Activated naive CD8-positive, alpha-beta T cell treated with anti-CD3 and anti-CD28 coated beads, Interleukin-2, amount 10 ng/mL, durations not matched to agents 7 days and 5 days (primary cell): ENCODE data around the gene RNF141. TPM values are rescaled to one million over a fixed set of nuclear protein-coding genes. Genes with fewer than 3 reads are reported as not detected.

Experiments used
- ATAC-seq: fragments of 150-1000 bp; cut with Tn5 transposase; one replicate; pipeline ENCODE4 v1.10.0; 2021; ENCODE audit warnings: low read depth, moderate library complexity
- POLR2A ChIA-PET: fragments of 350-600 bp; sonication (Branson Sonifier 250); formaldehyde crosslinking; loops from one replicate; lab custom pipeline; 2021; ENCODE audit warnings: antibody characterized with exemption; lab: Charles Lee
- DNase-seq: peaks from one replicate; pipeline ENCODE4 v3.0.0; 2021
- H3K27ac Mint-ChIP-seq: one replicate; pipeline ENCODE4 v1.8.0; 2022; ENCODE audit warnings: mild to moderate bottlenecking, mixed read lengths
- H3K27me3 Mint-ChIP-seq: one replicate; pipeline ENCODE4 v1.8.0; 2022; ENCODE audit warnings: mild to moderate bottlenecking, moderate library complexity, mixed read lengths
- H3K36me3 Mint-ChIP-seq: one replicate; pipeline ENCODE4 v1.8.0; 2021; ENCODE audit warnings: mild to moderate bottlenecking, mixed read lengths
- H3K4me1 Mint-ChIP-seq: one replicate; pipeline ENCODE4 v1.8.0; 2021; ENCODE audit warnings: mixed read lengths
- H3K4me3 Mint-ChIP-seq: one replicate; pipeline ENCODE4 v1.8.0; 2022; ENCODE audit warnings: mild to moderate bottlenecking, moderate library complexity, mixed read lengths
- H3K9me3 Mint-ChIP-seq: one replicate; pipeline ENCODE4 v1.8.0; 2021; ENCODE audit warnings: mixed read lengths
- total RNA-seq, 2 experiments: library from RNA; stranded (reverse); gene quantifications; one replicate each; pipeline ENCODE4 v1.2.3, GENCODE V29; 2021

Gene RNF141
- total RNA-seq, 2 experiments from 2014 or later: 13.6 to 13.8 TPM

DNA sequence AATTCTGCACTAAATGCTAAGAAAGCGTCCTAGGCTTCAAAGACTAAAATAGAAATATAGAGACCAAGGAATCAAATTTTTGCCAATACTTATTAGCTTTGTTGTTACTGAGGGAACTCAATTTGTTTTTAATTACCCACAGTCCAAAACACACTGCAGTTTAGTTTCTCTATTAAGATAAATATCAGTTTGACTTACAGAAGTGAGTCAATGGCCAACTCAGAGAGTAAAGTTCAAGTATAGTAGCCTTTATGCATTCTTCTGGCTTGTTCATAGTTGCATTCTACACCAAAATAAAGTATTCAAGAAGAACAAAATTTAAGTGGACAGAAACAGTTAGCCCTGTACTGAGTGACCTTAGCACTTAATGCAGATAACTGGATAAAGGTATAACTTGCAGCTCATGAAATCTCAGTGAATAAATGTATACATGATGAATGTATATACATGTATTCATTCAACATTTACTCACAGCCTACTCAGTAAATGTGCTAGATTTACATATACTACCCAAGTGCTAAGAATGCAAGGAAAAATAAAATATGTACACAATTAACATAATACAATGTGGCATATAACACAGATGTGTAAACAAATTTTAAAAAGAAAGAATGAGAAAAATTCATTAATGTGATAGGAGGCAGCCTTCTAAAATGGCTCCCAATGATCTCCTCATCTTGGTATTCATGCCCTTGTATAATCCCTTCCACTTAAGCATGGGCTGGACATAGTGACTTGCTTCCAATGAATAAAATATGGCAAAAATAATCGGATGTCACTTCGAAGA is 9.7 kb upstream of the RNF141 start:
- ATAC-seq: no peak
- H3K27ac Mint-ChIP-seq: no peak overlapping the region
- no peak overlapping the region for H3K4me3 Mint-ChIP-seq
- POLR2A ChIA-PET: no interaction called here
- H3K27me3 Mint-ChIP-seq: peaks cover 24% of the 10 kb centered on the region
- H3K36me3 Mint-ChIP-seq: no peaks in the 10 kb centered on the region
- DNase-seq: no peak
- no peaks in the 10 kb centered on the region for H3K4me1 Mint-ChIP-seq
- H3K9me3 Mint-ChIP-seq: peaks cover 3% of the 10 kb centered on the region

- H3K27me3 Mint-ChIP-seq: peaks cover 10% of the 10 kb centered on the region
- no peak overlapping the region for H3K4me3 Mint-ChIP-seq
- DNase-seq: no peak
- peaks cover 2% of the 10 kb centered on the region for H3K36me3 Mint-ChIP-seq
- no peak for ATAC-seq
- H3K27ac Mint-ChIP-seq: no peak overlapping the region
- peaks cover 9% of the 10 kb centered on the region for H3K4me1 Mint-ChIP-seq
- POLR2A ChIA-PET: no interaction called here
- H3K9me3 Mint-ChIP-seq: peaks cover 7% of the 10 kb centered on the region
Observed at GRCh38 chr11:10544491-10545465, 3.8 kb upstream of the RNF141 start.

DNA sequence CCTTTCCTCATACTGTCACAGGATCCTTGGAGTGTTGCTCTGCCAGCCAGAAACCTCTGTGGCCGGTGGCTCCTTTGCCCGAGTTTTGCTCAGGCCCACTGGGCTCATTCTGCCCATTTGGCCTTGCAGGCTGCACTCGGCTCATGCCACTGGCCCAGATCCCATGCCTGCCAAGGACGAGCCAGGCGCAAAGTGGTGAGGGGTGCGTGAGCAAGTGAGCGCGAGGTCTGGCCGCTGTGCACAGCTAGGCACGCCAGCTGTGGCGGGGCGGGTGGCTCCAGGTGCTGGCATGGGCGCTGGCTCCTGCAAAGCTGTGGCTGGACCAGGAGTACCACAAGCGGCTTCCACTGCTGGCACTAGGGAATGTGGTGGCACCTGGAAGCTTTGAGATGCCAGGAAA is 2.8 kb upstream of the RNF141 start:
- POLR2A ChIA-PET: no interaction called here
- ATAC-seq: no peak

DNA sequence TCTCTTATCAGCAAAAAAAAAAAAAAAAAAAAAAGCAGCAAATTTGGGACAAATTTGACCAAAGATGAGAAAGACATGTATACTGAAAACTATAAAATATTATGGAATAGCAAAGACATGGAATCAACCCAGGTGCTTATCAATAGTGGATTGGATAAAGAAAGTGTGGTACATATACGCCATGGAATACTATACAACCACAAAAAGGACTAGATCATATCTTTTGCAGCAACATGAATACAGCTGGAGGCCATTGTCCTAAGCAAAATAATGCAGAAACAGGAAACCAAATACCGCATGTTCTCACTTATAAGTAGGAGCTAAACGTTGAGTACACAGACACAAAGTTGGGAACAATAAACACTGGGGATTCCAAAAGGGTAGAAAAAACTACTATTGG is 1.8 kb upstream of the RNF141 start:
- peaks cover 8% of the 10 kb centered on the region for H3K27me3 Mint-ChIP-seq
- H3K27ac Mint-ChIP-seq: no peak overlapping the region
- POLR2A ChIA-PET: no interaction called here
- H3K4me3 Mint-ChIP-seq: no peak overlapping the region
- DNase-seq (no peak), ATAC-seq (no peak)
- H3K36me3 Mint-ChIP-seq: peaks cover 2% of the 10 kb centered on the region
- peaks cover 14% of the 10 kb centered on the region for H3K4me1 Mint-ChIP-seq
- H3K9me3 Mint-ChIP-seq: peaks cover 7% of the 10 kb centered on the region

More for the DNA sequence above, 2.8 kb upstream of the RNF141 start:
- DNase-seq: no peak
- H3K27me3 Mint-ChIP-seq: peaks cover 8% of the 10 kb centered on the region
- peaks cover 2% of the 10 kb centered on the region for H3K36me3 Mint-ChIP-seq
- peaks cover 11% of the 10 kb centered on the region for H3K4me1 Mint-ChIP-seq
- no peak overlapping the region for H3K27ac Mint-ChIP-seq
- peaks cover 7% of the 10 kb centered on the region for H3K9me3 Mint-ChIP-seq
- no peak overlapping the region for H3K4me3 Mint-ChIP-seq

DNA sequence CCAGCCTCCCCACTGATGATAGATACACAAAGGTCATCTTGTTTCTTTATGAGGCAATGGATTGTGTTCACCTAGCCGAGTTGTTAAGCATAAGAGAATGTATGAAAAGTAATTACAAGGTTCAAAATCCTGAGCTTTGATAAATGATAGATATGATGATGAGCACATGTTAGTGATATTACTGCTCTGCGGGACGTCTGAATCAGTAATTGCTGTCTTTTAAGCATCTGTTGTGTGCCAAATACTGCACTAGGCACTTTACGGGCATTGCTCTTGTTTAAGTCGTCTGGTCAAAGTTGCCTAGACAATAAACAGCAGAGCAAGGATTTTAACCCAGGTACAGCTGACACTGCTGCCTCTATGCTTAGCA is 559 bp upstream of the RNF141 start:
- ATAC-seq: no peak
- POLR2A ChIA-PET: interaction anchor here (0.6 to 2.5 kb wide), 7 partner anchors 10 to 90 kb away, joined by 3 to 22 read pairs (median 5); no protein-coding TSS in a partner anchor
- Mint-ChIP-seq H3K4me1 (peaks cover 14% of the 10 kb centered on the region), H3K27me3 (peaks cover 6% of the 10 kb centered on the region), H3K27ac (peak overlapping the region; percentile 70), H3K9me3 (peaks cover 7% of the 10 kb centered on the region), H3K36me3 (peaks cover 2% of the 10 kb centered on the region), H3K4me3 (peak overlapping the region; percentile 90)
- DNase-seq: no peak

DNA sequence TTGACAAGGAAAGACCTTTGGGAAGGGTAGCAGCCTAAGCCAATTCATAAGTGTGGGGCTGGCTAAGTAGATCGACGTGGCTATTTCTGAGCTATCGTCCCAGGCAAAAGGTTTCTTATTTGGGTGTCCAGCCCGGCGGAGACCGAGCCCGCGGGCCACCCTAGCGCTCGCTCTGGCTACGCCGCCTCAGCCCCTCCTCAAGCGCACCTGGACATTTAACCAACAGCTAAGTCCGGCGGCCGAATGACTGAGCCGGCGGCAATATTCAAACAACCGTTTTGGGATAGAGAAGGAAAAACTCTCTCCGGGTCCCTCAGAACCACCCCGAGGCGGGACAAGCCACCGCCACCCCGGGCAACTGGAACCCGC is 457 bp downstream of the RNF141 start:
- POLR2A ChIA-PET: interaction anchor here (1.0 to 2.5 kb wide), 9 partner anchors 9 to 127 kb away, joined by 3 to 22 read pairs (median 4); no protein-coding TSS in a partner anchor
- Mint-ChIP-seq H3K27me3 (peaks cover 2% of the 10 kb centered on the region), H3K4me1 (peaks cover 20% of the 10 kb centered on the region), H3K4me3 (peak overlapping the region; percentile 90), H3K36me3 (peaks cover 2% of the 10 kb centered on the region), H3K9me3 (peaks cover 7% of the 10 kb centered on the region), H3K27ac (peak overlapping the region; percentile 75)
- DNase-seq (no peak), ATAC-seq (peak; percentile 14)

GRCh38 chr11:10539339-10539738 is 1.6 kb downstream of the RNF141 start:
- Mint-ChIP-seq H3K27ac (no peak overlapping the region), H3K4me3 (peak overlapping the region; percentile 90), H3K4me1 (peaks cover 20% of the 10 kb centered on the region), H3K9me3 (peaks cover 6% of the 10 kb centered on the region), H3K27me3 (peaks cover 2% of the 10 kb centered on the region), H3K36me3 (peaks cover 2% of the 10 kb centered on the region)
- no peak for ATAC-seq
- POLR2A ChIA-PET: interaction anchor here (0.7 to 2.5 kb wide), 4 partner anchors 12 to 126 kb away, joined by 3 to 22 read pairs (median 4); no protein-coding TSS in a partner anchor
- DNase-seq: no peak

DNA sequence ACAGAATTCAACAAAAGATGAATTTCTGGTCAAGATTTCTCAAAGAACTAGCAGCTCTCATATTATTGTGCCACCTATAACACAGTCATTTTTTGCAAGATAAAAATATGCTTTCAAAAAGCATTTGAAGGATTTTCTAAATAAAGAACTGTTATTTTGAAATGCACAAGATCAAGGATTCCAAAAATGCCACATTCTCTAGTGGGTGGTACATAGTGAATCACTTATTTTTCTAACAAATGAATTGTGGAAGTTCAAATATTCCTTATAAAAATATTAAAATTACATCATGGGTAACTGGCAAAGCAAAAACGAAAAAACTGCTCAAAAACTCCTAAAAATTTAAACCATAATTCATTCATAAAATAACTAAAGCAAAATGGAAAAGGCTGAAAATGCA is 2.1 kb downstream of the RNF141 start:
- Mint-ChIP-seq H3K27me3 (peaks cover 2% of the 10 kb centered on the region), H3K4me3 (no peak overlapping the region), H3K36me3 (peaks cover under 1% of the 10 kb centered on the region), H3K9me3 (peaks cover 3% of the 10 kb centered on the region), H3K27ac (no peak overlapping the region), H3K4me1 (peaks cover 20% of the 10 kb centered on the region)
- ATAC-seq: no peak
- DNase-seq: no peak
- POLR2A ChIA-PET: no interaction called here

DNA sequence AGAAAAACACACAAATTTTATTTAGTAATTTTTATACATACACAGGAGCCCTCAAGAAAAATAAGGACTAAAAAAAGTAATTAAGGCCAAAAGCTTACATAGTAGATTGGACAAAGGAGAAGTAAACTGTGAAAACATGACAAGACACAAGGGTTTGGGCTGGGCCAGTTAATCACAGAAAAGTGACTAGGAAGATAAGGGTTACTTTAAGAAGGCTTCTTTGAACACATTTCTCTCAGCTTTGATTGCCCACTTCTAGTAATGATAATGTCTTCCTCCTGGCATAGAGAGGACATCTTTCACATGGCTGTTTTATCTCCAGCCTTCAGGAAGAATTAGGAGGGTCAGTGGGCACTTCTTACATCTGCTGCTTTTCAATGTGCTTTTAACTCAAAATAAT is 3.4 kb downstream of the RNF141 start:
- no peak overlapping the region for H3K4me3 Mint-ChIP-seq
- POLR2A ChIA-PET: interaction anchor here (0.6 kb wide), 1 partner anchor 132 kb away, joined by 4 read pairs; no protein-coding TSS in a partner anchor
- no peak overlapping the region for H3K27ac Mint-ChIP-seq
- peaks cover 20% of the 10 kb centered on the region for H3K4me1 Mint-ChIP-seq
- no peaks in the 10 kb centered on the region for H3K27me3 Mint-ChIP-seq
- DNase-seq: no peak
- ATAC-seq: no peak
- H3K9me3 Mint-ChIP-seq: no peaks in the 10 kb centered on the region
- peaks cover 5% of the 10 kb centered on the region for H3K36me3 Mint-ChIP-seq

- DNase-seq (no peak), ATAC-seq (no peak)
- Mint-ChIP-seq H3K4me3 (no peak overlapping the region), H3K27me3 (no peaks in the 10 kb centered on the region), H3K4me1 (peaks cover 9% of the 10 kb centered on the region), H3K9me3 (no peaks in the 10 kb centered on the region), H3K36me3 (peaks cover 5% of the 10 kb centered on the region), H3K27ac (no peak overlapping the region)
- POLR2A ChIA-PET: no interaction called here
Observed at GRCh38 chr11:10534316-10534715, 6.7 kb downstream of the RNF141 start.

- H3K4me3 Mint-ChIP-seq: no peak overlapping the region
- H3K36me3 Mint-ChIP-seq: peaks cover 5% of the 10 kb centered on the region
- ATAC-seq (no peak), DNase-seq (no peak)
- H3K27ac Mint-ChIP-seq: no peak overlapping the region
- peaks cover 9% of the 10 kb centered on the region for H3K4me1 Mint-ChIP-seq
- H3K27me3 Mint-ChIP-seq: no peaks in the 10 kb centered on the region
- no peaks in the 10 kb centered on the region for H3K9me3 Mint-ChIP-seq
- POLR2A ChIA-PET: no interaction called here
Observed at GRCh38 chr11:10533323-10533722, 7.7 kb downstream of the RNF141 start.

DNA sequence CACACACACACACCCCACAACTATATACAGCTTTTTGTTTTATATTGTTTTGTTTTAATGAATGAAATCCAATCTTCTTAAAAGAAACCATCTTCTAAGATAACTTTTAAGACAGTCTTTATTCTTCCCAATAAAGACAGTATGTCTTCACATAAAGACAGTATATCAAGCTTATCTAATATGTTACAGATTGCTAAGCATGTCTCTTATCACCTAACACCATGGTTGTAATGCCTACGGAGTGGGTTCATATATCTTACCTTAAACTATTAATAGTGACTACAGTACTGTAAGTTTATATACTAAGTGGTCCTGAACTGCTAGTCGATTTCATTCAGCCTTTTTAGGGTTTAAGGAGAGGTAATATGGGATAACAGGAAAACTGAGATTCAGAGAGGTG is 8.5 kb downstream of the RNF141 start:
- POLR2A ChIA-PET: no interaction called here
- ATAC-seq: no peak

DNA sequence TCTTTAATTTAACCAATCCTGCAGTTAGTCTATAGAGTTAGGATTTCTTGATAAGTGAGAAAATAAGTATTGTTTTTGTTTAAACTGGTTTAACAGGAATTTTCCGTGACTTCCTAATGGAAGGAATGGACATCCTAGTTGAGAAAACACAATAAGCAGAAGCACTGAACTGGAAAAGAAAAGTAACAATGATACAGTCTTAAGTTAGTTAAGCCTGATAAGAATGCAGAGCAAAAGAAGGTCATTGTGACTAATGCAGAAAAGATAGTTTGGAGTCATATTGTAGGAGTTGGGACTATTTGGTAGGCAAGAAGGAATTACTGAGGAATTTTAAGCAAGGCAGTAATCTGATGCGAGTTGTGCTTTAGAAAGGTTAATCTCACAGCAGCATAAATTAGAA is 11.7 kb downstream of the RNF141 start:
- Mint-ChIP-seq H3K27ac (no peak overlapping the region), H3K9me3 (no peaks in the 10 kb centered on the region), H3K36me3 (peaks cover 20% of the 10 kb centered on the region), H3K27me3 (no peaks in the 10 kb centered on the region), H3K4me3 (no peak overlapping the region), H3K4me1 (peaks cover 13% of the 10 kb centered on the region)
- POLR2A ChIA-PET: interaction anchor here (1.5 kb wide), 1 partner anchor 12 kb away, joined by 4 read pairs; the partner anchor contains the start of gene RNF141
- DNase-seq (no peak), ATAC-seq (no peak)

More for the DNA sequence above, 8.5 kb downstream of the RNF141 start:
- Mint-ChIP-seq H3K36me3 (peaks cover 7% of the 10 kb centered on the region), H3K4me1 (peaks cover 8% of the 10 kb centered on the region), H3K9me3 (no peaks in the 10 kb centered on the region), H3K4me3 (no peak overlapping the region), H3K27me3 (no peaks in the 10 kb centered on the region), H3K27ac (no peak overlapping the region)
- no peak for DNase-seq
